AML-193 (cell line): Measurements from ENCODE around the gene TOX3.

Experiments
- DNase-seq, 2 experiments: peaks; one replicate each; lab custom pipeline; 2025; lab: John Stamatoyannopoulos, UW

Gene TOX3

GRCh38 chr16:52563767-52564611 lies 17.0 kb upstream of the TOX3 start:
- no peak for DNase-seq

DNA sequence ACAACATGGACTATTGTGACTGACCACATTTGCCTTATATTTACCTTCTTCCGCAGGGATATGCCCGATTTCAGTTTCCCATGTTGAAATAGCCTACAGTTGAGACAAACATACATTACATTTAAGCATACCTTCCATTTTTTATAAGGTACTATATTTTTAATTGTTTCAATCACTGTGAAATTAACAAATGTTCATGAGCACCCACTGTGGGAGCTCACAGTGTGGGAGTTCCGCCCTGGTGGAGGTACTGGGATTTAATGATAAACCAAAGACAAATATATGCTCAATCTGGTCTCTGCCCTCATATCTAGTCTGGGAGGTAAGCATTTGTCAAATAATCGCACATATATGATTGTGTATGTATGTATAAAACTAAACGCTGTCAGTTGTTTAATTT lies 15.8 kb upstream of the TOX3 start:
- DNase-seq = no peak

GRCh38 chr16:52561910-52562741 lies 15.2 kb upstream of the TOX3 start:
- no peak for DNase-seq

GRCh38 chr16:52558448-52558847 lies 11.5 kb upstream of the TOX3 start:
- no peak for DNase-seq

DNA sequence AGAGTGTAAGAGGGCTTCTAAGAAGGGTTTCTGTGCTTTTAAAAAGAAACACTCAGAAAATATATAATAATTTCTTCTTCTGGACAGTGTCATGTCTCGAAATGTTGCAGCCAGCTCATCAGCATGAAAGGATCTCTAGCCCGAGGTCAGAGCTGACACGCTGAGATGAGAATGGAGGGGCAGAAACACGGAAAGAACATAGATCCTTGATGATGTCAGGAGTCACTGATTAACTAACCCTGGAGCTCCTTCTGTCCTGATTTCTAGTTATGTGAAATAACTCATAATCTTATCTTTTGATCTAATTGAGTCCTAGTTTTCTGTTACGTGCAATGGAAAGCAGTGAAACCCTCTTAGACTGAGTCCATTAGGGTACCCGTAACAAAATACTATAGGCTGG lies 10.3 kb upstream of the TOX3 start:
- DNase-seq = no peak

GRCh38 chr16:52556083-52556482 lies 9.1 kb upstream of the TOX3 start:
- DNase-seq = no peak

DNA sequence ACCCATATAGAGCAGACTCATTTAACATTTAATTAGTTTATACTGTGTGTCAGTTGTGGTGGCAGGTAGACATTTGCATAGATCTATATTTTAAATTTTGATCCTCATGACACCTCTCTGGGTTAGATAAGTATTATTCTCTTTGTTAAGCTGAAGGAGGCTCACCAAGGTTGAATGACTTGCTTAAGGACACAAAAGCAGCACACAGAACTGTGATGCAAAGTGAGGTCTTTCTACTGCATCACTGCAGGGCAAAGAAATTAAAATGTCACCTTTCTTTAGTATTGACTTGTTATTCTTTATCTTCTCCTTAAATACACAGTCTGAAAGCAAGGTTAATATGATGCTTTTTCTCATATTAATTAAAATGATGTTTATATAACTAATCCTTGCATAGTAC lies 8.6 kb upstream of the TOX3 start:
- no peak for DNase-seq

DNA sequence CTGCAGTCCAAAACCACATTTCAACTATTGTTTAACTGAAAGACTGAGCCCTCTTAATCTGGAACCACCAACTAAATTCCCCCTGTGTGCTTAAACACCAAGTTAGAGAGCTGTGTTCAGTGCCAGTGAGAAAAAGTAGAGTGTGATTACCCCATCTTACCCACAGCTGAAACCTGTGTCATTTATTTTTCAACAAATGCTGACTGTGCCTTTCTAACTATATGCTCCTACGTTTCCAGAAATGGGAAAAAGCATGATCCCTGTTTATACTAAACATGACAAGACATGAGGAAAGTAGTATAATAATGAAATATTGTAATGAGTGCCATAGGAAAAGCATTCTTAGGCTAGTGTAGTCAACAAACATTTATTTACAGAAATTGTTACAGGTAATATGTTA lies 7.4 kb upstream of the TOX3 start:
- DNase-seq = no peak

DNA sequence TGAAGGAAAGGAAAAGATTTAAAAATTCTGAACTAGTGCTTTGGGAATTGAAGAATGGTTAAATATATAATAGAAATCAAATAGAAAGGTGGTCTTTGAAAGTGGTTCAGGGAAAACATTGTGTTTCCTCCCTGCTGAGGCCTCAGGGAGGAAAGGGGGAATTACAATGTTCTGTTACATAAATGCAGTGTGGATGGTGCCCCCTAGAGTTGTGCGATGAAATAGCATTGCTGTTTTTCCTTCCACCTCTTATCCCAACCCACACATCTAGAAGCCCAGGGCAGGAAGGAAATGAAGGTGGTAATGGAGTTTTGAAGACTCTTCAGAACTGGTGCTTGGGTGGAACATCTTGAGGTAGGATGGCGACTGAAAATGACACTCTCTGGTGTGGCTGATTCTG lies 6.4 kb upstream of the TOX3 start:
- DNase-seq = no peak

- no peak for DNase-seq
These were observed 5.7 kb upstream of the TOX3 start for GRCh38 chr16:52552643-52553042.

DNA sequence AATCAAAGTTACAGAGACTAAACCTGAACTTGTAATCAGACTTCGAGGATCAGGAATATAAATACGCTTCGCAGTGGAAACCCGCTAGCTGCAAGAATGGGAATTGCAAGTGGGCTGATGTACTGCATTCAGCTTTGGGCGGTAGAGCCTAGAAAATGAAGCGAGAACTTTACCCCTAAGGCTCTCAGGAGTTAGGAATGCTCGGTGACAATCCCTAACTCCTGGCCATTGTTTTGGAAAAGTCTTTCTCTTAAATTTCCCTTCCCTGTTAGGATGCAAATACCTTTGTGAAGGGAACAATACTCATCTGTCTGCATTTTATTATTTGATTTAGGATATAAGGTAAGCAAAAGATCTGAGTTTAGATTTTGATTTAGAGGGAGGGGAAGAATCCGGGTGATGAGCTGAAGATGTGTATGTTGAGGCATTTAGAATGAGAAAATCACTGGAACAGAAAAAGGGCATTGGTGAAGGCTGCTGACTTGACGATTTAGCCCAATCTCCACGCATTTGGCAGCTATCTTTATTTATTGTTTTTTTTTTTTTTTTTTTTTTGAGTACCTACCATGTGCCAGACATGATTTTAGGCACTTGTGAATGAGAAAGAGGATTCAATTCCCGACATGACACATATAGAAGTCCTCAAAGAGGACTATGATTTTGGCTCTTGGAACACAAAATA lies 2.2 kb upstream of the TOX3 start:
- DNase-seq = no peak

GRCh38 chr16:52548261-52549010 lies 1.5 kb upstream of the TOX3 start:
- DNase-seq = no peak

DNA sequence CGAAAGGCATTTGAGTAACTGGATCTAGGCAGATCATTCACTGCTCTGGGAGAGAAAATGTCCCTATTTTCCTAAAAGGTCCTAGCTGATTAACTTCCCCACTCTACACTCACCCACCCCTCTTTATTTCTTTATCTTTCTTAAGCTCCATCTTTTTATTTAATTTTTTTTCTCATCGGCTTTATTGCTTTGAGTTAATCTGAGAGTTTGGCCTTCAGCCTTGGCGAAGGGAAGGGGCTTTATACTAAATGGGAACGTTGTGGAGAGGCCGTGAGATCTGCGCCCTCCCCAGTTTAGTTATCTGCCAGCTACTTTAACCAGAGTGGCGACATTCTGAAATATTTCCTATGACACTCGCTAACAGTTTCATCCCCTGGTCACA lies 882 bp upstream of the TOX3 start:
- no peak for DNase-seq

DNA sequence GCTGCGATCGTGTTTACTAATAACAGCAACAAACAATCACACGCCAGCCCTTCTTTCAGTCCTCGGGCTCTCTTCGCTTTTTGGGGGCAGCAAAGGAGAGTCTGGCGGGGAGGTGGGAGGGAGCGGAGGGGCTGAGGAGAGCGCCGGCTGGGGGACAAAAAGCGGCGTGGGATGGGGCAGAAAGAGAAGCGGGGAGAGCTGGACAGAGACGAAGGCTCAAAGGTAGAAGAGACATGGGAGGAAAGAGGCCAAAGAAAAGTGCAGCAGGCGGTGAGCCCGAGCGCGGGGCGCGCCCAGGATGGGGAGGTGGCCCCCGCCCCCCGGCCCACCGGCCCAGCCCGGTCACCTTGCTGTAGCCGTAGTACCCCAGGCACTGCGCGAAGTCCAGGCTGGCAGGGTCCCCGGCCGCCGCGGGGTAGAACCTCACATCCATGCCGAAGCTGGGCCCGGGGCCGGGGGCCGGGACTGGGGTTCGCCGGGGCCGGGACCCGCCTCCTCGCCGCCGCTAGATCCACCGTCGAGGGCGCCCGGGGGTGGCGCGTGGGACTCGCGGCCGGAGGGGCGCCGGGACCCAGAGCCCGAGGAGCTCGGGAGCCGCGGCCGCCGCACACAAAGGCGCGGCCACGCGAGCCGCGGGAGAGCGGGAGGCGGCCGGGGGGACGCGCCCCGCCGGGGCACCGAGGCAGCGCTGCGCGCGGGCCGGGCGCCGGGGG lies 496 bp downstream of the TOX3 start:
- no peak for DNase-seq

DNA sequence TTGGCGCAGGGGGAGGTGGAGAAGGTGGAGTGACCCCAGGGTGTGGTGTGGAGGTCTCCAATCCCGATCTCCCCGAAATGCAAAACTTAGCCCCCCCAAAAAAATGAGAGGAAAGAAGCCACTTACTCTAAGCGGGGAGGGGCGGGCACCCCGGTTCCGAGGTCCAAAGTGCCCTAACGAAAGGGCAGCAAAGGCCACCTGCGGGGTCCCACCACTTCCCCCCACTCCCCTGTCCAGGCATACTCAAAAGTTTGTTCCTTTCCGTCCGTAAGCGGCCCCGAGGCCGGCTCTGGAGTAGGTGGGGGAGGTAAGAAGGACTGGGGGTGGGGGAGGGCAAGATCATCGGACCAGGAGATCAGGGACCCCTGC lies 1.1 kb downstream of the TOX3 start:
- DNase-seq = no peak

DNA sequence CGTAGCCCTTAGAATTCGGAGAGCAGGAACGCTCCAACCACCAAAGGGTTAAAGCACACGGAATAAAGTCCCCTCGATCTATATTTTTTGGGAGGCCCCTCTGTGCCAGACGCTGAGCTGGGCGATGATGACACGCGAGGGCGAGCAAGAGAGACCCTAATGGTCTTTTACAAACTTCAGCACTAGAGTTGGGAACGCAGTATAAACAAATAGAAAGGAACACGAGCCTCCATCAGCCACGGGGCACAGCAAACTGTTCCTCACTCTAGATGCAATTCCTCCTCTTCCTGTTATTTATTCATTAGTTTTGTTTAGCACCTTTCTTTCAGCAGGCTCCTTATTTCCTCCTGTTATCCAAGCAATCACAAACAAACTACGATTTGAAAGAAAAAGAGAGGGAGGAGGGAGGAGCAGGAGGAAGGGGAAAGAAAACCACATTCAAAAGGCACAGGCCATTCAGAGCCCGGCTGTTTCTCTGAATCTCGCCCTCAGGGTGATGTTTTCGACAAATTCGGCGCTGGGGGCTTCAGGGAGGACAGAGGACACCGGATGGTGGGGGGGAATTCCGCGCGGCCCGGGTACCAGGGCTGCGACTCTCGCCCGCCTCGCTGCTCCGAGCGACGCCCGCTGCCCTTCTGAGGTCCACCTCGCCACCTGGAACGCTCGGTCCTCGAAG lies 1.6 kb downstream of the TOX3 start:
- DNase-seq = no peak

- DNase-seq = no peak
These were observed 2.2 kb downstream of the TOX3 start for GRCh38 chr16:52544703-52545102.

- no peak for DNase-seq
These were observed 3.3 kb downstream of the TOX3 start for GRCh38 chr16:52543654-52544053.

- DNase-seq = no peak
These were observed 6.0 kb downstream of the TOX3 start for GRCh38 chr16:52540910-52541309.

- no peak for DNase-seq
These were observed 7.8 kb downstream of the TOX3 start for GRCh38 chr16:52539191-52539590.

DNA sequence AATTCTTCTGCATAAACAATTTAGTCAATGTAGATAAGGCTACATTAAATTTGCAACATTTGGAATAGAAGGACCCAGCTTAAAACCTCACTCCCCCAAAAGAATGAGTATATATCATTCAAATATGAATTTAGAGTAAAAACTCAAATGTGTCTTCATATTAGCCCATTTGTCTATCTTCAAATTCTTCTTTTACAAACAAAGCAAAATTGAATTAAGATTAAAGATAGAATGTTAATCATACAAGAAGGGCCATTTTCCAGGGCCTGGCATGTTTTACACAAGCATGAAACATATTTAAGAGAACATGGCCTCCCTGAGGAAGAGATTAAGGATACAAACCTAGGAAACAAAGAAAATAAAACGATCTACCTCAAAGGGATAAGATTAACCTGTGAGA lies 8.4 kb downstream of the TOX3 start:
- DNase-seq = no peak
